ENCODE results near the gene TAF3.

The TAF3 gene

GRCh38 chr10:7896297-7896696 lies 78.0 kb downstream of the TAF3 start:
- Histone ChIP-seq H3K9me3 (ENCODE audit: low read length) (no peaks in the 10 kb centered on the region), H3K36me3 (ENCODE audit: insufficient read depth, low read length) (no peaks in the 10 kb centered on the region), H3K27me3 (ENCODE audit: insufficient read depth, low read length) (no peaks in the 10 kb centered on the region), H3K4me3 (ENCODE audit: low read length) (no peak overlapping the region), H2AFZ (ENCODE audit: low read depth, low read length) (no peak overlapping the region), H3K4me1 (ENCODE audit: insufficient read depth, low read length) (no peaks in the 10 kb centered on the region)

GRCh38 chr10:7901256-7901655 lies 83.0 kb downstream of the TAF3 start:
- H3K36me3 ChIP-seq (ENCODE audit: insufficient read depth, low read length): no peaks in the 10 kb centered on the region
- no peaks in the 10 kb centered on the region for H3K9me3 ChIP-seq (ENCODE audit: low read length)
- no peaks in the 10 kb centered on the region for H3K4me1 ChIP-seq (ENCODE audit: insufficient read depth, low read length)
- H3K4me3 ChIP-seq (ENCODE audit: low read length): no peak overlapping the region
- H2AFZ ChIP-seq (ENCODE audit: low read depth, low read length): no peak overlapping the region
- H3K27me3 ChIP-seq (ENCODE audit: insufficient read depth, low read length): no peaks in the 10 kb centered on the region

GRCh38 chr10:7902413-7902812 lies 84.1 kb downstream of the TAF3 start:
- Histone ChIP-seq H3K4me3 (ENCODE audit: low read length) (no peak overlapping the region), H3K9me3 (ENCODE audit: low read length) (no peaks in the 10 kb centered on the region), H3K4me1 (ENCODE audit: insufficient read depth, low read length) (no peaks in the 10 kb centered on the region), H2AFZ (ENCODE audit: low read depth, low read length) (no peak overlapping the region), H3K36me3 (ENCODE audit: insufficient read depth, low read length) (no peaks in the 10 kb centered on the region), H3K27me3 (ENCODE audit: insufficient read depth, low read length) (no peaks in the 10 kb centered on the region)

- Histone ChIP-seq H3K9me3 (ENCODE audit: low read length) (no peaks in the 10 kb centered on the region), H3K4me3 (ENCODE audit: low read length) (no peak overlapping the region), H3K4me1 (ENCODE audit: insufficient read depth, low read length) (no peaks in the 10 kb centered on the region), H3K27me3 (ENCODE audit: insufficient read depth, low read length) (no peaks in the 10 kb centered on the region), H3K36me3 (ENCODE audit: insufficient read depth, low read length) (no peaks in the 10 kb centered on the region), H2AFZ (ENCODE audit: low read depth, low read length) (no peak overlapping the region)
Measured at GRCh38 chr10:7903851-7904250, 85.5 kb downstream of the TAF3 start.

GRCh38 chr10:7906128-7906527 lies 87.8 kb downstream of the TAF3 start:
- H3K4me1 ChIP-seq (ENCODE audit: insufficient read depth, low read length): no peaks in the 10 kb centered on the region
- no peak overlapping the region for H2AFZ ChIP-seq (ENCODE audit: low read depth, low read length)
- H3K4me3 ChIP-seq (ENCODE audit: low read length): no peak overlapping the region
- H3K27me3 ChIP-seq (ENCODE audit: insufficient read depth, low read length): no peaks in the 10 kb centered on the region
- no peaks in the 10 kb centered on the region for H3K36me3 ChIP-seq (ENCODE audit: insufficient read depth, low read length)
- no peaks in the 10 kb centered on the region for H3K9me3 ChIP-seq (ENCODE audit: low read length)

- Histone ChIP-seq H3K4me3 (ENCODE audit: low read length) (no peak overlapping the region), H3K36me3 (ENCODE audit: insufficient read depth, low read length) (no peaks in the 10 kb centered on the region), H2AFZ (ENCODE audit: low read depth, low read length) (no peak overlapping the region), H3K4me1 (ENCODE audit: insufficient read depth, low read length) (no peaks in the 10 kb centered on the region), H3K27me3 (ENCODE audit: insufficient read depth, low read length) (no peaks in the 10 kb centered on the region), H3K9me3 (ENCODE audit: low read length) (no peaks in the 10 kb centered on the region)
Measured at GRCh38 chr10:7908541-7909210, 90.4 kb downstream of the TAF3 start.

GRCh38 chr10:7913126-7913872 lies 95.0 kb downstream of the TAF3 start:
- H3K27me3 ChIP-seq (ENCODE audit: insufficient read depth, low read length): no peaks in the 10 kb centered on the region

GRCh38 chr10:7915923-7916536 lies 97.7 kb downstream of the TAF3 start:
- H3K27me3 ChIP-seq (ENCODE audit: insufficient read depth, low read length): no peaks in the 10 kb centered on the region
- H2AFZ ChIP-seq (ENCODE audit: low read depth, low read length): no peak overlapping the region
- H3K36me3 ChIP-seq (ENCODE audit: insufficient read depth, low read length): no peaks in the 10 kb centered on the region
- H3K4me1 ChIP-seq (ENCODE audit: insufficient read depth, low read length): no peaks in the 10 kb centered on the region
- no peaks in the 10 kb centered on the region for H3K9me3 ChIP-seq (ENCODE audit: low read length)
- no peak overlapping the region for H3K4me3 ChIP-seq (ENCODE audit: low read length)

More at GRCh38 chr10:7913126-7913872, 95.0 kb downstream of the TAF3 start:
- no peaks in the 10 kb centered on the region for H3K4me1 ChIP-seq (ENCODE audit: insufficient read depth, low read length)
- H3K36me3 ChIP-seq (ENCODE audit: insufficient read depth, low read length): no peaks in the 10 kb centered on the region
- no peak overlapping the region for H2AFZ ChIP-seq (ENCODE audit: low read depth, low read length)
- H3K4me3 ChIP-seq (ENCODE audit: low read length): no peak overlapping the region
- H3K9me3 ChIP-seq (ENCODE audit: low read length): no peaks in the 10 kb centered on the region

GRCh38 chr10:7917736-7918135 lies 99.4 kb downstream of the TAF3 start:
- Histone ChIP-seq H3K27me3 (ENCODE audit: insufficient read depth, low read length) (no peaks in the 10 kb centered on the region), H3K9me3 (ENCODE audit: low read length) (no peaks in the 10 kb centered on the region), H2AFZ (ENCODE audit: low read depth, low read length) (no peak overlapping the region), H3K4me1 (ENCODE audit: insufficient read depth, low read length) (no peaks in the 10 kb centered on the region), H3K4me3 (ENCODE audit: low read length) (no peak overlapping the region), H3K36me3 (ENCODE audit: insufficient read depth, low read length) (no peaks in the 10 kb centered on the region)

- Histone ChIP-seq H3K27me3 (ENCODE audit: insufficient read depth, low read length) (no peaks in the 10 kb centered on the region), H3K36me3 (ENCODE audit: insufficient read depth, low read length) (no peaks in the 10 kb centered on the region), H3K4me3 (ENCODE audit: low read length) (no peak overlapping the region), H2AFZ (ENCODE audit: low read depth, low read length) (no peak overlapping the region), H3K9me3 (ENCODE audit: low read length) (no peaks in the 10 kb centered on the region), H3K4me1 (ENCODE audit: insufficient read depth, low read length) (no peaks in the 10 kb centered on the region)
Measured at GRCh38 chr10:7922707-7923106, 104.4 kb downstream of the TAF3 start.

GRCh38 chr10:7928536-7928935 lies 110.2 kb downstream of the TAF3 start:
- no peak overlapping the region for H3K4me3 ChIP-seq (ENCODE audit: low read length)
- no peaks in the 10 kb centered on the region for H3K4me1 ChIP-seq (ENCODE audit: insufficient read depth, low read length)
- H3K36me3 ChIP-seq (ENCODE audit: insufficient read depth, low read length): no peaks in the 10 kb centered on the region
- no peaks in the 10 kb centered on the region for H3K9me3 ChIP-seq (ENCODE audit: low read length)
- no peak overlapping the region for H2AFZ ChIP-seq (ENCODE audit: low read depth, low read length)
- no peaks in the 10 kb centered on the region for H3K27me3 ChIP-seq (ENCODE audit: insufficient read depth, low read length)

GRCh38 chr10:7932301-7933036 lies 114.2 kb downstream of the TAF3 start:
- Histone ChIP-seq H2AFZ (ENCODE audit: low read depth, low read length) (no peak overlapping the region), H3K36me3 (ENCODE audit: insufficient read depth, low read length) (no peaks in the 10 kb centered on the region), H3K27me3 (ENCODE audit: insufficient read depth, low read length) (no peaks in the 10 kb centered on the region), H3K4me1 (ENCODE audit: insufficient read depth, low read length) (no peaks in the 10 kb centered on the region), H3K4me3 (ENCODE audit: low read length) (no peak overlapping the region), H3K9me3 (ENCODE audit: low read length) (peaks cover 2% of the 10 kb centered on the region)

GRCh38 chr10:7933262-7933661 lies 115.0 kb downstream of the TAF3 start:
- Histone ChIP-seq H2AFZ (ENCODE audit: low read depth, low read length) (no peak overlapping the region), H3K27me3 (ENCODE audit: insufficient read depth, low read length) (no peaks in the 10 kb centered on the region), H3K36me3 (ENCODE audit: insufficient read depth, low read length) (no peaks in the 10 kb centered on the region), H3K4me1 (ENCODE audit: insufficient read depth, low read length) (no peaks in the 10 kb centered on the region), H3K9me3 (ENCODE audit: low read length) (peaks cover 4% of the 10 kb centered on the region), H3K4me3 (ENCODE audit: low read length) (no peak overlapping the region)

All from neuron (in vitro differentiated cells).